Upper lobe of right lung (tissue), 1 donor: ENCODE measurements around the gene RCC2. TPM values are rescaled to one million over a fixed set of nuclear protein-coding genes. Genes with fewer than 3 reads are reported as not detected.
"Not testable (repeated sequence)": the region's sequence is repeated elsewhere in the genome, so short reads cannot be mapped to it uniquely, and the experiment has no call there.

ENCODE experiments used
- ATAC-seq: fragments of 200-7000 bp; cut with Tn5 transposase; one replicate; pipeline ENCODE4 v1.9.1; 2020; ENCODE audit warnings: mild to moderate bottlenecking, moderate library complexity
- DNase-seq: peaks from one replicate; pipeline ENCODE4 v3.0.0-alpha.2; 2020
- H3K27ac ChIP-seq: fragments of 200-600 bp; one replicate; pipeline ENCODE4 v1.8.0; 2022
- H3K27me3 ChIP-seq: fragments of 200-600 bp; one replicate; pipeline ENCODE4 v1.8.0; 2022; ENCODE audit warnings: mild to moderate bottlenecking
- H3K36me3 ChIP-seq: fragments of 200-600 bp; one replicate; pipeline ENCODE4 v1.8.0; 2022
- H3K4me1 ChIP-seq: fragments of 200-600 bp; one replicate; pipeline ENCODE4 v1.8.0; 2022
- H3K4me3 ChIP-seq: fragments of 200-600 bp; one replicate; pipeline ENCODE4 v1.8.0; 2022; ENCODE audit warnings: mild to moderate bottlenecking
- H3K9me3 ChIP-seq: fragments of 200-600 bp; one replicate; pipeline ENCODE4 v1.8.0; 2022
- intact Hi-C: fragments of 100-400 bp; cut with DNase I; formaldehyde crosslinking; loops from one replicate; pipeline ENCODE4 v1.11.0; 2022
- long read RNA-seq: library from polyadenylated mRNA; unstranded; transcript quantifications from one replicate; pipeline ENCODE4 v2.0.0, GENCODE V29; 2021
- total RNA-seq: library from RNA; stranded (reverse); fragmentation: NEBNext Ultra II Directional; extraction: Animal tissue kit (Norgen Biotek cat#: 25700); gene quantifications from one replicate; pipeline ENCODE4 v1.2.1, GENCODE V29; 2021
- TF ChIP-seq, protein P1 (sequence below): fragments of 200-600 bp; IDR thresholded peaks from one replicate; pipeline ENCODE4 v1.8.0; 2022; ENCODE audit warnings: antibody characterized with exemption
- donor health status: DM: no; HTN: yes; CAD: no; lungs with severe emphysema.

RCC2 gene
- 48.6 TPM for total RNA-seq
- long read RNA-seq, full-length matches to known transcripts: 15 of 40 reads
- long read RNA-seq, partial matches to known transcripts: 10 of 40 reads
- long read RNA-seq, other reads (novel, unspliced or antisense): 15 of 40 reads

- no peaks in the 10 kb centered on the region for H3K36me3 ChIP-seq
- no peaks in the 10 kb centered on the region for H3K27me3 ChIP-seq
- H3K4me3 ChIP-seq: peak within 1 kb of the TSS; percentile 66
- H3K4me1 ChIP-seq: peaks cover 30% of the 10 kb centered on the region
- intact Hi-C loops: no loop called here
- TF ChIP-seq, protein P1, sequence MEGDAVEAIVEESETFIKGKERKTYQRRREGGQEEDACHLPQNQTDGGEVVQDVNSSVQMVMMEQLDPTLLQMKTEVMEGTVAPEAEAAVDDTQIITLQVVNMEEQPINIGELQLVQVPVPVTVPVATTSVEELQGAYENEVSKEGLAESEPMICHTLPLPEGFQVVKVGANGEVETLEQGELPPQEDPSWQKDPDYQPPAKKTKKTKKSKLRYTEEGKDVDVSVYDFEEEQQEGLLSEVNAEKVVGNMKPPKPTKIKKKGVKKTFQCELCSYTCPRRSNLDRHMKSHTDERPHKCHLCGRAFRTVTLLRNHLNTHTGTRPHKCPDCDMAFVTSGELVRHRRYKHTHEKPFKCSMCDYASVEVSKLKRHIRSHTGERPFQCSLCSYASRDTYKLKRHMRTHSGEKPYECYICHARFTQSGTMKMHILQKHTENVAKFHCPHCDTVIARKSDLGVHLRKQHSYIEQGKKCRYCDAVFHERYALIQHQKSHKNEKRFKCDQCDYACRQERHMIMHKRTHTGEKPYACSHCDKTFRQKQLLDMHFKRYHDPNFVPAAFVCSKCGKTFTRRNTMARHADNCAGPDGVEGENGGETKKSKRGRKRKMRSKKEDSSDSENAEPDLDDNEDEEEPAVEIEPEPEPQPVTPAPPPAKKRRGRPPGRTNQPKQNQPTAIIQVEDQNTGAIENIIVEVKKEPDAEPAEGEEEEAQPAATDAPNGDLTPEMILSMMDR: no peak
- peak within 1 kb of the TSS; percentile 82 for H3K27ac ChIP-seq
- peak; percentile 86 for ATAC-seq
- DNase-seq: peak; percentile 88
- no peaks in the 10 kb centered on the region for H3K9me3 ChIP-seq
Observed at GRCh38 chr1:17439250-17440073, at the start of gene RCC2. TSS of gene RCC2 (minus strand) at chr1:17439677. CDS start at chr1:17438514, 1,163 bp downstream.

DNA sequence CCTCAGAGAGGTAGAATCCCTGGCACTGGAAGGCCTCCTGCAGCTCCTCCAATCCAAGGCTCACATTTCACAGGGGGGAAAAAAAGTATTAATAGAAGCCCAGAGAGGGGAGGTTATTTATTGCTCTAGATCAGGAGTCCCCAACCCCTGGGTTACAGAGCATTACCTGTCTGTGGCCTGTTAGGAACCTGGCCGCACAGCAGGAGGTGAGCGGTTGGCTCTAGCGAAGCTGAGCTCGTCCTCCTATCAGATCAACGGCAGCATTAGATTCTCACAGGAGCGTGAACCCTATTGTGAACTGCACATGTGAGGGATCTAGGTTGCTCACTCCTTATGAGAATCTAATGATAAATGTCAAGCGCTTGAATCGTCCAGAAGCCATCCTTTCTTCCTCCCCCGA, 46.8 kb upstream of the RCC2 start:
- Histone ChIP-seq H3K36me3 (no peaks in the 10 kb centered on the region), H3K9me3 (no peaks in the 10 kb centered on the region), H3K4me1 (no peaks in the 10 kb centered on the region), H3K27me3 (no peaks in the 10 kb centered on the region), H3K4me3 (no peak overlapping the region), H3K27ac (no peak overlapping the region)
- intact Hi-C loops: no loop called here
- no peak for DNase-seq
- TF ChIP-seq, protein P1: no peak
- ATAC-seq: no peak

GRCh38 chr1:17485281-17485680, 45.8 kb upstream of the RCC2 start:
- DNase-seq (no peak), ATAC-seq (no peak)
- Histone ChIP-seq H3K4me3 (no peak overlapping the region), H3K27me3 (no peaks in the 10 kb centered on the region), H3K27ac (no peak overlapping the region), H3K36me3 (no peaks in the 10 kb centered on the region), H3K9me3 (no peaks in the 10 kb centered on the region), H3K4me1 (no peaks in the 10 kb centered on the region)
- TF ChIP-seq, protein P1: peak; percentile 27
- intact Hi-C loops: no loop called here

DNA sequence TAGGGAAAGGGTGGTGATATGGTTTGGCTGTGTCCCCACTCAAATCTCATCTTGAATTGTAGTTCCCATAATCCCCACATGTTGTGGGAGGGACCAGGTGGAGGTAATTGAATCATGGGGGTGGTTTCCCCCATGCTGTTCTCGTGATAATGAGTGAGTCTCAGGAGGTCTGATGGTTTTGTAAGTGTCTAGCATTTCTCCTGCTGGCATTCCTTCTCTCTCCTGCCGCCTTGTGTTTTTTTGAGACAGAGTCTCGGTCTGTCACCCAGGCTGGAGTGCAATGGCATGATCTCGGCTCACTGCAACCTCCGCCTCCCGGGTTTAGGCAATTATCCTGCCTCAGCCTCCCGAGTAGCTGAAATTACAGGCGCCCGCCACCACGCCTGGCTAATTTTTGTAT, 42.5 kb upstream of the RCC2 start:
- H3K4me3 ChIP-seq, H3K27ac ChIP-seq, H3K27me3 ChIP-seq, DNase-seq, H3K36me3 ChIP-seq, H3K9me3 ChIP-seq, ATAC-seq, intact Hi-C loops, H3K4me1 ChIP-seq: not testable (repeated sequence)

- H3K36me3 ChIP-seq: no peaks in the 10 kb centered on the region
- TF ChIP-seq, protein P1: no peak
- H3K27ac ChIP-seq: no peak overlapping the region
- no peaks in the 10 kb centered on the region for H3K9me3 ChIP-seq
- no peak overlapping the region for H3K4me3 ChIP-seq
- no peaks in the 10 kb centered on the region for H3K27me3 ChIP-seq
- intact Hi-C loops: no loop called here
- DNase-seq (no peak), ATAC-seq (no peak)
- no peaks in the 10 kb centered on the region for H3K4me1 ChIP-seq
Observed at GRCh38 chr1:17480846-17481245, 41.4 kb upstream of the RCC2 start.

DNA sequence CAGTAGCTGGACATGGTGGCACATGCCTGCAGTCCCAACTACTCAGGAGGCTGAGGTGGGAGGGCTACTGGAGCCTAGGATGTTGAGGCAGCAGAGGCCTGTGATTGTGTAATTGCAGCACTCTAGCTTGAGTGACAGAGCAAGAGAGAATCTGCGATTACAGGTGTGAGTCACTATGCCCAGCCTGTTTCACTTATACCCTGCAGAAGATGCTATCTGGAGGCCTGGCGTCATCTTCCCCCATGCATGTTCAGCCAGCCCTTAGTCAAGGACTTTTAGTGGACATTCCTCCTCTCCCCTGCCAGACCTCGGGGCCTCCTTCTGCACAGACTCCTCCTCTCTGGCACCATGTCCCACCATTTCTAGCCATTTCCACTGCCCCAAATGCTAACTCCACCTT, 36.3 kb upstream of the RCC2 start:
- no peak overlapping the region for H3K27ac ChIP-seq
- TF ChIP-seq, protein P1: no peak
- H3K4me3 ChIP-seq: no peak overlapping the region
- H3K36me3 ChIP-seq: no peaks in the 10 kb centered on the region
- no peaks in the 10 kb centered on the region for H3K4me1 ChIP-seq
- DNase-seq (no peak), ATAC-seq (no peak)
- H3K27me3 ChIP-seq: no peaks in the 10 kb centered on the region
- intact Hi-C loops: loop anchor here (10.0 kb wide), 1 partner anchor 61 kb away; no protein-coding TSS in a partner anchor
- H3K9me3 ChIP-seq: no peaks in the 10 kb centered on the region

DNA sequence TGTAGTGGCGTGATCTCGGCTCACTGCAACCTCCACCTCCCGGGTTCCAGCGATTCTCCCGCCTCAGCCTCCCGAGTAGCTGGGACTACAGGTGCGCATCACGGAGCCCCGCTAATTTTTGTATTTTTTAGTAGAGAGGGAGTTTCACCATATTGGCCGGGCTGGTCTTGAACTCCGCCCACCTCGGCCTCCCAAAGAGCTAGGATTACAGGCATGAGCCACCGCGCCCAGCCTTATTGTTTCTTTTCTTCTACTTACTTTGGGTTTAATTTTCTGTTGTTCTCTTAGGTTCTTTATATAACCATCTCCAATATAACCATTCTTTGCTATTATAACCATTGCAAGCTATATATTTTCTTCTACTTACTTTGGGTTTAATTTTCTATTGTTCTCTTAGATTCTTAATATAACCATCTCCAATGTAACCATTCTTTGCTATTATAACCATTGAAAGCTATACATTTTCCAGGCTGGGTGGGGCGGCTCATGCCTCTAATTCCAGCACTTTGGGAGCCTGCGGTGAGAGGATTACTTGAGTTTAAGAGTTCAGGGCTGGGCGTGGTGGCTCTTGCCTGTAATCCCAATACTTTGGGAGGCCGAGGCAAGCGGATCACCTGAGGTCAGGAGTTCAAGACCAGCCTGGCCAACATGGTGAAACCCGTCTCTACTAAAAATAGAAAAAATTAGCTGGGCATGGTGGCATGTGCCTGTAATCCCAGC, 35.5 kb upstream of the RCC2 start:
- H3K4me1 ChIP-seq, H3K36me3 ChIP-seq, H3K4me3 ChIP-seq, H3K27me3 ChIP-seq, H3K9me3 ChIP-seq, H3K27ac ChIP-seq, DNase-seq, ATAC-seq: not testable (repeated sequence)
- intact Hi-C loops: loop anchor here (10.0 kb wide), 1 partner anchor 60 kb away; no protein-coding TSS in a partner anchor
